Stimulated activated CD4-positive, alpha-beta T cell treated with anti-CD3 and anti-CD28 coated beads, Interleukin-4, amount 100 ng/mL, for 48 hours (primary cell): ENCODE measurements around the gene FAM187B.

ENCODE experiments used
- DNase-seq, 2 donors: peaks; one replicate each; pipeline ENCODE4 v3.0.0-alpha.2; 2020; ENCODE audit warnings: low read depth in 2 of 2

Gene FAM187B

DNA sequence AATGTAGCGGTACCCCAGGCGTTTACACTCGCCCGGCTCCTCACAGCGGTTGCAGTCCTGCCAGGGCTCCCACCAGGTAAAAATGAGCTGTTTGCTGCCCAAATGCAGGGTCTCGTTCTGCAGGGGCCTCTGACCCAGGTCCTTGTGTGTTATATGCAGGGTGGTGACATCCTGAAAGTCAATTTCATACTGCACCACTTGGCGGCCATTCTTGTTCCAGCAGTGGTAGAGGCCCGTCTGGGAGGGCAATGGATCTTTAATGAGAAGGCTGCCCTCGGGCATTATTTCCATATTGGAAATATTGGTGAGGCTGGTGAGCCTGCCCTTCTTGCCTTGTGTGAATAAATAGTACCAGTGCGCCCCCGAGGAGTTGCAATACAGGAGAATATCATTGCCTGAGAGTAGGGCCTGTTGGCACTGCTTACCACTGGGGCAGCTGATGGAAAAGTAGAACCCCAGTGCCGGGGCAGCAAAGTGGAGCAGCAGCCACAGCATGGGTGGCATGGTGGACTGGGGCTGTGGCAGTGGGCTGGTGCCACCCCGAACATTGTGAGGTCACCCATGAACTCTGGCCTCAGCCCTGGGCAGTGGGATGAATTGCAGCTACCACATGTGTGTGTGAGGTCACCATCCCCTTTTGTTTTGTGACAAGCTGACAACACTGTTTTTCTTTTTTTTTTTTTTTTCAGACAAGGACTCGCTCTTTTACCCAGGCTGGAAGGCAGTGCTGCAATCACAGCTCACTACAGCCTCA is at the start of gene FAM187B:
TSS of gene FAM187B (minus strand) at position 563 of the 754 bp plus-strand sequence. CDS start at position 504, 59 bp downstream.
- no peak for DNase-seq

DNA sequence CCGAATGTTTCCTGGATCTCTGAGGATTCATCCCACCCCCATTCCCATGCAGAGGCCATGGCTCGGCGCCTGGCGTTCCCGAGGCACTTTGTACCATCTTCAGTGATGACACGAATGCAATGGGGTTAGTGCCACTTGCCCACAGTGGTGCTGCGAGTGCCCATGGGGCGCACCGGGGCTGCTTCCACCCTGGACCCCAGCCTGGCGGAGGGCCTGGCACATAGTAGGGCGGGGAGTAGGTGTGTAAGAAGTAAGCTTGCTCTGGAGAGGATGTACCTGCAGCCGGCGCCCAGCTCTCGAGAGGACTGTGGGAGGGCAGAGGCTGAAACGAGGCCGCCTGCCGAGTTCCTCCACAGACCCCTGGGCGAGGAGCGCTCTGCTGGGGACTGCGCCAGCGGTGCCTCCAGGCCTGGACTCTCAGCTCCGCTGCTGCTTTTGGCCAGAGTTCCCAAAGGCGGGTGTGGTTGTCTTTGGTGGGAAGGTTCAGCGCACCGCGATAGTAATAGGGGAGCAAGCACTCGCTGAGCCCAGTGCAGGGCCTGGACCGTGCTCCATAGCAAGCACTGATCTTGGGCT is 48.3 kb upstream of the FAM187B start:
- no peak for DNase-seq

DNA sequence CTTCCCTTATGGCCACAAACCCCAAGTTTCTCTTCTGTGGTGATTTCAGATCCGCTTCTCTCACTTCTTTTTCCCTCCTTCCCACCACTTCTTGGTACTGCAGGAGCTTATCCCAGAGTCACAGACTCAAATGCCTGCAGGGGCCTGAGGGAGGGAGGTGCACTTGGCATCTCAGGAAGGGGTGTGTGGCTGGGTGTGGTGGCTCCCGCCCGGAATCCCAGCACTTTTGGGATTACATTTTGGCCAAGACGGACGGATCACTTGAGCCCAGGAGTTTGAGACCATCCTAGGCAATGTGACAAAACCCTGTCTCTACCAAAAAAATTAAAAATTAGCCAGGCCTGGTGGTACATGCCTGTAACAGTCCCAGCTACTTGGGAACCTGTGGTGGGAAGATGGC is 45.8 kb upstream of the FAM187B start:
- DNase-seq = no peak

DNA sequence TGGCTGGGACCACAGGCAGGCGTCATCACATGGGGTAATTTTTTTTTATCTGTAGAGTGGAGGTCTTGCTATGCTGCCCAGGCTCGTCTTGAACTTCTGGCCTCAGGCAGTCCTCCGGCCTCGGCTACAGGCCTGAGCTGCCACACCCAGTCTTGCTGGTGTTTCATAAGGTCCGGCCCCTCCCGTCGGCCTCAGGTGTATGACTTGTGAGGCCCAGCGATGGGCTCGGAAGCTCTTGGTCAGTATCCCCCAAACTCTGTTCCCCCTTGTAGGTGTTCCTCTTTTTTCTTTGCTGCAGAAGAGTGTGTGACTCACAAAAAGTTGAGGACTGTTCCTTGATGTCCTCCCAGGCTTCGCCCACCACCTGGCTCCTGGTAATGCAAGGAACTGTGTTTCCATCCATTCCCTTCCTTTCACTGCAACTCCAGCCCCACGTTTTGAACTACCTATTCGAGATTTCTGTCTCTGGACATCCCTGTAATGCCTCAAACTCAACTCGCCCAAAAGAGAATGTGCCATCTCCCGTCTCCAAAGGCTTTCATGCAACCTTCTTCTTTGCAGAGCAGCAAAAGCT is 45.2 kb upstream of the FAM187B start:
- DNase-seq = no peak

DNA sequence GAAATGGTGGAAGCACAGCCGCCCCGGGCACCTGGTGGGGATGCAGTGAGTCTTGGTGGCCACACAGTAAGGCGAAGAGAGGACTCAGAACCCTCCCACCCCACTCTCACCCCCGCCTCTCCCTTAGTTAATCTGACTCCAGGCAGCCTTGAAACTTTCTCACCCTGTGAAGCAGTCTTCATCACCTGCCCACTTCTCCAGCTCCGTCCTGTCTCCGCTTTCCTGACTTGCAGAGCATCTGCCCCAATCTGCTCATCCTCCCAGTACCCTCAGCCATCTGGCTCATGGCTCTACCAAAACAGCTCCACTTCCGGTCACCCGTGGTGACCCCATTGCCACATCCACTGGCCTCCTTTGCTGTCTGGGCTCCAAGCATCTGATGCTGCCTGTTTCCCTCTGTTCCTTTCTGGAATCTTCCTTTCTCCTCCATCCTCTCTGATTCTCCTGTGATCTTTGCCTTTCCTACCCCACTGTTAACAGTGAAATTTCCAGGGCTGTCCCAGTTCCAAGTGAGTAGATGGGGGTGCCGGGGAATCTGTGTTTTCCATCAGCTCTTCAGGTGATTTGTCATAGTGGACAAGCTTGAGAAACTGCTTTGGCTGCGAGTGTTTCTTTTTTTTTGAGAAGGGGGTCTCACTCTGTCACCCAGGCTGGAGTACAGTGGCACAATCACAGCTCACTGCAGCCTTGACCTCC is 44.6 kb upstream of the FAM187B start:
- DNase-seq = no peak

DNA sequence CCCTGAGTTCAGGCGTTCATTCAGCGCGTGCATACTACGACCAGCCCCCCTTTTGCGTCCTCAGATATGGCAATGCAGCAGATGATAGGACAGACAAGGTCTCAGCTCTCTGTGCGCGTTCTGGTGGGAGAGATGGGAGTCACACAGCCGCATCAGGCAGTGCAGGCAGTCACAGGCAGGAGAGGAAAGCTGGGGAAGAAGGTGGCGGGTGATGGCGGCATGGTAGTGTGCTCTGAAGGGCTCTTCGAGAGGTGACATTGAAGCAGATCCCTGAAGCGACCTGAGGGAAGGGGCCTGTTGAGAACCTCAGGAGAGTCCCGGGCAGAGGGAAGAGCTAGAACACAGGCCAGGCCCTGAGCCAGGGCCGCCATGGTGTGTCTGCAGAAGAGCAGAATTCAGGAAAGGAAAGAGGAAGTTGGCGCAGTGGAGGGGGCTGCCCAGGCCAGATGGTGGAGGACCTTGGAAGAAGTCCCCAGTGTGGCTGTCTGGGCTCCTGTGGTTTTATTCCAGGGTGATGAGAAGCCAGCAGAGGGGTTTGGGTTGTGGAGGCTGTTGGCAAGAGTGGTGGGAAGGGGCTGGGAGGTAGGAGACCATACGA is 43.7 kb upstream of the FAM187B start:
- no peak for DNase-seq

DNA sequence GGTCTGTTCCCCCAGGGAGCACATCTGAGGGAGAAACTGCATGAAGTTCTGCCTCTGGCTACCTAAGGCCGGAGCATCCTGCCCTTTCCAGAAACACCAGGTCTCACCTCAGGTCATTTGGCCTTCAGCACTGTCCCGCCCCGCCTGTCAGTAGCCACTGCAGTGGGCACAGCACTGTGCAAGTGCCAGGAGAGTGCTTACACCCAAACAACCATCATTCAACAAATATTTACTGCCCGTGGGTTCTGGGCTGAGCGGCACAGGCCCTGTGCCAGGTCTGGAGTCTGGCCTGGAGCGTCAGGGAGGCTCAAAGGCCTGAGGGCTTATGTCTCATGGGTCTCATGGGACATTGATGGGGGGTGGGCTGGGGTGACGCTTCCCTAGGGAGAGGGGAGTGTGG is 43.0 kb upstream of the FAM187B start:
- DNase-seq = no peak

DNA sequence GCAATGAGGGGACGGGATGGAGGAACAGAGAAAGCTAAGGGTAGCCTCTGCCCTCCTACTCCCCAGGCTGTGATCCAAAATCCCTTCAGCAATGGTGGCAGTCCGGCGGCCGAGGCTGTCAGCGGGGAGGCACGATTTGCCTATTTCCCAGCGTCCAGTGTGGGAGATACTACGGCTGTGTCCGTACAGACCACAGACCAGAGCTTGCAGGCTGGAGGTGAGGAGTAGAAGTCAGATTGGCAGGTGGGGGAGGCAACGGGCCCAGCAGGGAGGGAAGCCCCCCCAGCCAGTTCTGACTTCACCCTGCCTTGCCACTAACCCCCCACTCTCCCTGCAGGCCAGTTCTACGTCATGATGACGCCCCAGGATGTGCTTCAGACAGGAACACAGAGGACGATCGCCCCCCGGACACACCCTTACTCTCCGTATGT is 41.9 kb upstream of the FAM187B start:
- DNase-seq = no peak

DNA sequence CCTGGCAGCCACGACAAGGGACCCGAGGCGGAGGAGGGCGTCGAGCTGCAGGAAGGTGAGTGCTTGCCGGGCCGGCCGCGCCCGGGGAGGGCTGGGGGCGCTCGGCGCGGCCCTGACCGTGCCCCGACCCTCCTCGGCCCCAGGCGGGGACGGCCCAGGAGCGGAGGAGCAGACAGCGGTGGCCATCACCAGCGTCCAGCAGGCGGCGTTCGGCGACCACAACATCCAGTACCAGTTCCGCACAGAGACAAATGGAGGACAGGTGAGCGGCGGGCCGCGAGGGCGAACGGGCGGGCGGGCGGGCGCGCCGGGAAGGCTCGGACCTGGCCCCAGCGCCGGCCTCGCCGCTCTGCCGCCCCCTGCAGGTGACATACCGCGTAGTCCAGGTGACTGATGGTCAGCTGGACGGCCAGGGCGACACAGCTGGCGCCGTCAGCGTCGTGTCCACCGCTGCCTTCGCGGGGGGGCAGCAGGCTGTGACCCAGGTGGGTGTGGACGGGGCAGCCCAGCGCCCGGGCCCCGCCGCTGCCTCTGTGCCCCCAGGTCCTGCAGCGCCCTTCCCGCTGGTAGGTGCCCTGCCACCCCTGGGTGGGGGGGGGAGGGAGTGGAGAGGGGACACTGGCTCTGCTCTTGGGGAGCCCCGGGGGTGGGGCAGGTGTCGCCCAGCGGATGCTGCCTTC is 41.0 kb upstream of the FAM187B start:
- DNase-seq = peak; percentile 61 to 76

DNA sequence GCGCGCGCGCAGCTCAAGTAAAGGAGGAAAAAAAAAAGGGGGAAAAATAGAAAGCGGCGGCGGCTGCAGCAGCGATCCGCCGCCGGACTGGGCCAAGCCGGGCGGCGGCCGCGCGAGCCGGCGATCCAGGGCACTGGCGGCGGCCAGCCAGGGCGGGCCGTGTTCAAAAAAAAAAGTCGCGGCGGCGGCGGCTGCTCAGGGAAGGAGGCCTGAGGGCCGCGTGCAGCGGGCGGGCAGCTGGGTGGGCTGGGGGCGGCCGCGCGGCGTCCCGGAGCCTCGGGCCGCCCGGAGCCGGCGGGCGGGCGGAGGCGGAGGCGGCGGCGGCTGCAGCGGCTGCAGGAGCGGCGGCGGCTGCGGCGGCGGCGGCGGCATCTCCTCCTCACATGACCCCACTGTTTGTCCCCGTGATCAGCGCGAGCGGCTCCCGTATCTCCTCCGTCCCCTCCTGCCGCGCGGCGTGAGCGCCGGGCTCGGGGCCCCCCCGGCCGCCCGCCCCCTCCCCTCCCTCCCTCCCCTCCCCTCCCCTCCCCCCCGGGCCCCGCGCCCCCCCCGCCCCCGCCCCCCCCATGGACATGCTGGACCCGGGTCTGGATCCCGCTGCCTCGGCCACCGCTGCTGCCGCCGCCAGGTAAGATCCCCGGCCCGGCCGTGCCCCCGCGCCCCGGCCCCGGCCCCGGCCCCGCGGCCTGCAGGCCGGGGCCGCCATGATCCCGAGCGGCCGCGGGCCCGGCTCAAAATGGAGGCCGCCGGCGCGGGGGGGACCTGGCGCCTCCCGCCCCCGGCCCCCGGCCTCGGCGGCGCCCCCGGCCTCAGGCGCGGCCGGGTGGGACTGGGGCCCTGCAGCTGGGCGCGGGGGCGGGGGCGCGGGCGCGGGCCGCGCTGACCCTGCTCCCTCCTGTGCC is 40.2 kb upstream of the FAM187B start, which contains the start of gene USF2:
TSS of gene USF2 (plus strand) at position 427 of the 902 bp plus-strand sequence. CDS start at position 567, 140 bp downstream.
- DNase-seq = peak; percentile 47 to 61

DNA sequence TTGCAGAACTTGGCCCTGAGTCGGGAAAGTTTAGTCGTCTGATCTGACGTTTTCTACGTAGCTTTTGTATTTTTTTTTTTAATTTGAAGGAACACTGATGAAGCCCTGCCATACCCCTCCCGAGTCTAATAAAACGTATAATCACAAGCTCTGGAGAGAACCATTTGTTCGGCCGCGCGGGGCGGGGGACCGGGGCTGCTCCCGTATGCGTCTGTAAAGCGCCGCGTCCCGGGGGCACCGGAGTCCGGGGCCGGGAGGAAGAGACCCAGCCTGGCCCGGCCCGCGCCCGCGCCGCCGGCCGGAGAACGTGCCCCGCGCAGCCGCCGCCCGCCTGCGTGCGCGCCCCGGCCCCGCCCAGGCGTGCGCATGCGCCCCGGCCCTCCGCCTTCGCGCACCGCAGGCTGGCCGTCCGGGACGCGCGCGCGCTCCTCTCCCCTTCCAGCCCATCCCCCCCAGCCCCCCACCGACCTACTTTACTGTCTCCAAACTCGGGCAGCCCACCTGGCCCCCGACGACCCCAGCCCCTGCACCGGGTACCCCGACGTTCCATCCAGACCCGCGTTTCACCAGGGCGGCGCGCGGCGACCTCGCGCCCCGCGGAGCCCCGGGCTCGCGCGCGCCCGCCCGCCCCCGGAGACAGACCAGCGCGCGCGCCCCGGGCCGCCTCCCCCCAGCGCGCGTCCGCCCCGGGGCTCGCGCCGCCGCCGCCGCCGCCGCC is 39.4 kb upstream of the FAM187B start:
- peak; percentile 62 to 69 for DNase-seq

DNA sequence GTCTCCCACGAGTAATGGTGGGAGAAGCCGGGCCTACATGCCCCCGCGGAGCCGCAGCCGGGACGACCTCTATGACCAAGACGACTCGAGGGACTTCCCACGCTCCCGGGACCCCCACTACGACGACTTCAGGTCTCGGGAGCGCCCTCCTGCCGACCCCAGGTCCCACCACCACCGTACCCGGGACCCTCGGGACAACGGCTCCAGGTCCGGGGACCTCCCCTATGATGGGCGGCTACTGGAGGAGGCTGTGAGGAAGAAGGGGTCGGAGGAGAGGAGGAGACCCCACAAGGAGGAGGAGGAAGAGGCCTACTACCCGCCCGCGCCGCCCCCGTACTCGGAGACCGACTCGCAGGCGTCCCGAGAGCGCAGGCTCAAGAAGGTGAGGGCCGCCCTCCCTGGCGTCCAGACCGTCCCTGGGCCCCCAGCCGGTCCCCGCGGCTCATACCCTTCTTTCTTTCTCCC is 38.8 kb upstream of the FAM187B start:
- DNase-seq = peak in 1 of 2 donors; percentile 21

DNA sequence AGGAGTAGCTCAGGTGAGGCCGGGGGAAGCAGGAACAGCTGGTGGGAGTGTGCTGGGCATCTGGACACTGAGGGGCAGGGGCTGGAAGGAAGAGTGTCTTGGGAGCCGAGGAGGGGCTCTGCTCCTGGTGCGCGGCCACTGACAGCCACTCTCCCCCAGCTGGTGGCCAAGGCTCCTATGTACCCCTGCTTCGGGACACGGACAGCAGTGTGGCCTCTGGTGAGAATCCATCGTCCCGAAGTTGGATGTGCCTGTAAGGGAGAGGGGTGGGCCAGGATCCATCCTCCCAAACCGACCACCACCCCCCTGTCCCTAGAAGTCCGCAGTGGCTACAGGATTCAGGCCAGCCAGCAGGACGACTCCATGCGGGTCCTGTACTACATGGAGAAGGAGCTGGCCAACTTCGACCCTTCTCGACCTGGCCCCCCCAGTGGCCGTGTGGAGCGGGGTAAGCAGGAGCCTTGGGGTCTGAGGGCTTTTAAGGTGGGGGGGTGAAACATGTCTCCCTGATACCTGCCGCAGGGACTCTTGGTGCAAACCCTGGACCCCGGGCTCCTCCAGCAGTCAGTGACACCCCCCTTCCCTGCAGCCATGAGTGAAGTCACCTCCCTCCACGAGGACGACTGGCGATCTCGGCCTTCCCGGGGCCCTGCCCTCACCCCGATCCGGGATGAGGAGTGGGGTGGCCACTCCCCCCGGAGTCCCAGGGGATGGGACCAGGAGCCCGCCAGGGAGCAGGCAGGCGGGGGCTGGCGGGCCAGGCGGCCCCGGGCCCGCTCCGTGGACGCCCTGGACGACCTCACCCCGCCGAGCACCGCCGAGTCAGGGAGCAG is 38.2 kb upstream of the FAM187B start:
- no peak for DNase-seq

DNA sequence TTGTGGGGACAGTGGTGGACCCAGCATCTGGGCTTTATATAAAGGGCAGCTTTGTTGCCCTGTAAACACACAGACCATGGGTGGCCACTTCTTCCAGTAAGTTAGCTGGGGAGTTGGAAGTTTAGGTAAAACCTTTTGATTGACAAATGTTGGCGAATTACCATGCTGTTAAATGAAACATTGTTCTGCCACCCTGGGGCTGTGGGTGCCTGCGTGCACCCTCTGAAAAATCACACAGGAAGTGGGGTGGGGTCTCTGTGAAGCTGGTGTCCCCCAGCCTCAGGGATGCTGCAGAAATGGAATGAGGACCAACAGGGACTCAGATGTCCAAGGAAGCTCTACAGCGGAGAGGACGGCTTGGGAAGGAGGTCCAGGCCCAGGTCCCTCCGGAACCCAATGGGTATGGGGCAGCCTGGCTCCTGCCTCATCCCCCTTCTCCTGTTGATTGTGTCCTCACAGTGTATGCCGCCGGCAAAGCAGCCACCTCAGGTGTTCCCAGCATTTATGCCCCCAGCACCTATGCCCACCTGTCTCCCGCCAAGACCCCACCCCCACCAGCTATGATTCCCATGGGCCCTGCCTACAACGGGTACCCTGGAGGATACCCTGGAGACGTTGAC is 37.5 kb upstream of the FAM187B start:
- DNase-seq = no peak

DNA sequence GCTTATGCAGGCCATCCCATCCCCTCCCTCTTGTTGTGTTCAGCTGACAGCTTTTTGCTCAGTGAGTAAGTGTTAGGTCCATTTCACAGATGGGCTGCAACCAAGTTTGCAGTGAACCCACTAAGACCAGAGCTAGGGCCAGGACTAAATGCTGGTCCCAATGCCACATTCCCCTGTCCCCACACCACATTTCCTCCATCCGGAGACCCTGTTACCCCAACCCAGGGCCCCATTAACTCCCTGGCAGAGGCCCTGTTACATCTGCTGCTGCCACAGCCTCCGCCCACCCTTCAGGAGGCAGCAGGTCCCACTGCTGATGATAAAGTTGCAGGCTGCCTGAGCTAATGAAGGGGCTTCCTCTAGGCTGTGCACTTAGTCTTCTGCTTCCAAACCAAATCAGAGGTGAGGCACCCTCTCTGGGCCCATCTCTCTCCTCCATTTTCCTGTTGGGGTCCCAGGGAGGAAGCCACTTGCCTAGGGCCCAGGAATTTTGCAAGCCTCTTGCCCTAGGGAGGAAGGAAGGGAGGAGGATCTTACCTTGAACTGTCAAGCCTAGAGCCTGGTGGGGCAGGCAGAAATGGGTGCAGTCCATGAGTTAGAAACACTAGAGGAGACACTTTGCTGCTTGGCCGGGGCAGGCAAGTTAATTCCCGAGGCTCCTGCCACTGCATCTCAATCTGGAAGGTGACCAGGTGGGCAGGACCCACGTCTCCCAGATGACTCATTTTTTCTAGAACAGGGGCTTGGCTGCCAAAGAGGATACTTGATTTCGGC is 36.8 kb upstream of the FAM187B start:
- DNase-seq = no peak

DNA sequence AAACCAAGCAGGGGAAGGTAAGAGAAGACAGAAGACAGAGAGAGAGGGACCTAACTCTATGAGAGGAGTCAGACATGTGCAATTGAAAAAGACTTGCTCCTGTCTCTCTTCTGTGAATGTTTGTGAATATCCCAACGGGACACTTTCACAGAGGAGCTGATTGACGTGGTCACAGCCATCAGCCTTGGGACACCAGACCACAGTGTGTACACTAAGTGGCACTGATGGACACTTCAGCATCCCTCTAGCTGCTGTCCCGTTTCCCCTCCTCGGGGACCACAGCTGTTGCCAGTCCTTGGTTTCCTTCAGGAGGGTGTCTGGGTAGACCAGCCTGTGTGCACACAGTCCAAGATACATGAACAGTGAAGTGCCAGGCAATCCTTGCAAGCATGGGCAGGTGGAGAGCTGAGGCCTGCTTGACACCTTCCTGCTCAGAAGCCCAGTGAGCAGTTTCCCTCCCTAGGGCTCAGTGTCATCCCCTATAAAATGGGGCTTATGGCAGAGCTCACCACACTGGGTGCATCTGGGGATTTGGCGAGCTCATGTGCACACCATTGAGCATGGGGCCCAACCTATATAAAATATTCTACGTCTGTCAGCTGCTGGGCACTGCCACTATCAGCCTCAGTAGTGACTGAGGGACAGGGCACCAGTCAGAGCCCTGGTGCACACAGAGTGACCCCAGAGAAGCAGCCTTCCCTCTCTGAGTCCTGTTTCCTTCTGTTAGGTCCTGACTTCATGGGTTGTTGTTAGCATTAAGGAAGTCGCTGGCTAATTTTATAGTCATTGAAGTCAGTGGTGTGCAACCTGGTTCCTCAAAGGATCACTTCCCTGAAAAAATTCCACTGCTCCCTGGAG is 36.0 kb upstream of the FAM187B start:
- DNase-seq = no peak
